GM12891 (cell line): ENCODE measurements around the gene PPP1R14C.

Experiments
- PAX5 ChIP-seq: IDR thresholded peaks from 2 replicates; pipeline ENCODE4 v1.6.1; 2011; ENCODE audit warnings: low read length, moderate library complexity, mild to moderate bottlenecking; ENCODE audit not compliant: insufficient read depth, severe bottlenecking
- POLR2A ChIP-seq: IDR thresholded peaks from 2 replicates; pipeline ENCODE4 v1.6.1; 2011; ENCODE audit warnings: low read depth, low read length, control low read depth
- POLR2AphosphoS5 ChIP-seq: IDR thresholded peaks from 2 replicates; pipeline ENCODE4 v1.6.1; 2011; ENCODE audit warnings: low read depth, low read length, control low read depth
- POU2F2 ChIP-seq: IDR thresholded peaks from 2 replicates; pipeline ENCODE4 v1.6.1; 2011; ENCODE audit warnings: low read depth, mild to moderate bottlenecking, control low read depth, low read length, moderate library complexity
- SPI1 ChIP-seq: IDR thresholded peaks from 2 replicates; pipeline ENCODE4 v1.6.1; 2011; ENCODE audit warnings: low read depth, low read length, control low read depth
- TAF1 ChIP-seq: IDR thresholded peaks from 2 replicates; pipeline ENCODE4 v1.6.1; 2011; ENCODE audit warnings: low read depth, low read length, control low read depth

GRCh38 chr6:150238846-150239407 lies 96.1 kb downstream of the PPP1R14C start:
- TF ChIP-seq POLR2A = no peak
- TF ChIP-seq PAX5 = no peak
- no peak for TF ChIP-seq POLR2AphosphoS5
- no peak for TF ChIP-seq TAF1
- no peak for TF ChIP-seq SPI1
- TF ChIP-seq POU2F2 = no peak
